NCI-H2196 treated with DMSO at 0.1 percent for 48 hours (cell line): ENCODE measurements around the gene TOM1L2.

Experiments
- DNase-seq: peaks from one replicate; lab custom pipeline; 2025; ENCODE audit not compliant: unreplicated experiment; lab: John Stamatoyannopoulos, UW

Gene TOM1L2

GRCh38 chr17:17877529-17878358, 94.5 kb downstream of the TOM1L2 start:
- peak; percentile 40 for DNase-seq

- no peak for DNase-seq
Observed at GRCh38 chr17:17876959-17877528, 95.2 kb downstream of the TOM1L2 start.

DNA sequence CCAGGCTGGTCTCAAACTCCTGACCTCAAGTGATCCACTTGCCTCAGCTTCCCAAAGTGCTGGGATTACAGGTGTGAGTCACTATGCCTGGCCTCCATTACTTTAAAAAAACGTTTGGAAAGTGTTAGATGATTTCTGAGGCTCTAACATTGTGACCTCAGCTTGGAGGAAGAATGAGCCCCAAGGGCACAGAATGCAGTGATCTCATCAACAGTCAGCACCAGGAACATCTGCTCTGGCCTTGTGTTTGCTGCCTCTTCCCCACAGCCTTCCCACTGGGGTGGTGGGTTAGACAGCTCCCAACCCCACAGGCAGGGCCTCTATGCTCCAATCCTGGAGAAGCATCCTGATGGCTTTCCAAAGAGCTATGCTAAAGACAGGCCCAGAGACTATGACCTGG, 97.7 kb downstream of the TOM1L2 start:
- no peak for DNase-seq

DNA sequence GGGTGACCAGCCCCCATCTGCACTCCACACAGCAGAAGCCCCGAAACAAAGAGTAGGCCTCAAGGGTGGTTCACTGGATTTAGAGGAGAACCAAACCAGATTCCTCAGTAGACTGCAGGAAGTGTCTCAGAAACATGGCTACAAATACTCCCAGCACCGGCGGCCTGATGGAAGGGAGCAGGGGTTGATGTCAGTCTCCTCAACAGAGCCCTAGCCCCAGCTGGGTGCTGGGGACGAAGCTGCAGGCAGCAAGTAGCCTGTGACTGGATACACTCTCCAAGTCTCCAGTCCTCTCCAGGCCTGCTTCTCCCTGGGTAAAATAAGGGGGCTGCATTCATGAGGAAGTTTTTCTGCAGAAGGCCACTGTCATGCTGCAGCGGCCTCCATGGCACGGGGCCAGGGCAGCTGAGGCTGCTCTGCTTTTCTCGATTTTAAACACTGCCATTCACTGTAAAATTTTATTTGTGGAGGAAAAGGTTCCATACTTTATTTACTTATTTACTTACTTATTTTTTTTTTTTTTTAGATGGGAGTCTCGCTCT, 98.7 kb downstream of the TOM1L2 start:
- DNase-seq, result no peak

DNA sequence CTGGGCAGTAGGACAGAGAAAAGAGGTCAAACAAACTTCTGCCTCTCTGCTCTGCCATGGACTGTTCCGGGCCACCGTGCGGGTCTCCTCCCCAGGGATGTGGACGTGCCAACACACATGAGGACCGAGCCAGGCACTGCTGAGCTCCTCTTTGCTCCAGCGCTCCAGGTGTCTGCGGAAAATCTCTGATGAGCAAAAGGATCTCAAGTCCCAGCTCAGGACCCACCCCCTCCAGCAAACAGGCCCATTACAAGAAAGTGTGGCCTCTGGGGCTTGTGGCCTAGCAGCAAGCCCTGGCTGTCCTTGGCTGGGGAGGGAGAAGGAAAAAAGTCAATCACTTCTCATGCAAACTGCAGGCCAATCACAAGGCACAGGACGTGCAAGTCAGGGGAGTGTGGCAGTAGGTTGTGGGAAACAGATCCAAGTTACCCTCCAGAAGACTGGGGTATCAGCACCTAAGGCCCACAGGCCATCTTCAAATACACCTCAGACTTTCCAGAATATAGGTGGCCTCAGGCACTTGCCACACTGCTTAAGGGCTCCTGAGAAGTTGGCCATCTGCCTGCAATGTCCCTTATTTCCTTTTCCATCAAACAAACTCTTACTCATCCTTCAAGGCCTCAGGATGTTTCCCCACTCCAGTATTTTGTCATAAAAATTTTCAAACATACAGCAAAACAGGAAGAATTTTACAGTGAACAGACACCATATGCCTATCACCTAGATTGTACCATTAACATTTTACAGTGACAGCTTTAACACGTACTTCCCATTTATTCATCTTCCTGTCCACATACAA, 99.5 kb downstream of the TOM1L2 start:
- DNase-seq, result no peak

DNA sequence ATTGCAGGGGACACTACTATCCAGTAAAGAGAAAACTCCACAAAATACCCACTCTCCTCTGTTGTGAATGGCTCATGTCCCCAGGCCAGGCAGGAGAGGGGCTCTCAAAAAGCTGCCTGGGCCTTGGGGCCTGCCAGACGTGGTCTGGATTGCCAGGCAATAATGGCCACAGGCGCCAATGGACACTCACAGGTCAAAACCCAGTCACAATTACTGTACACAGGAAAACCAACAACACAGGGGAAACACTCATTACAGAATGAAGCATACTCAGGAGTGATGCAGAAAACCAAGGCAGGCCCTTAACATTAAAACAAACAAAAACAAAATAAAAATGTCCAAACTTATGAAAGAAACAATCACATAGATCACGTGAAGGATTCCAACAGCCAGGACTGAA, 100.3 kb downstream of the TOM1L2 start:
- DNase-seq, result no peak

- DNase-seq, result no peak
Observed at GRCh38 chr17:17870247-17870646, 102.0 kb downstream of the TOM1L2 start.

DNA sequence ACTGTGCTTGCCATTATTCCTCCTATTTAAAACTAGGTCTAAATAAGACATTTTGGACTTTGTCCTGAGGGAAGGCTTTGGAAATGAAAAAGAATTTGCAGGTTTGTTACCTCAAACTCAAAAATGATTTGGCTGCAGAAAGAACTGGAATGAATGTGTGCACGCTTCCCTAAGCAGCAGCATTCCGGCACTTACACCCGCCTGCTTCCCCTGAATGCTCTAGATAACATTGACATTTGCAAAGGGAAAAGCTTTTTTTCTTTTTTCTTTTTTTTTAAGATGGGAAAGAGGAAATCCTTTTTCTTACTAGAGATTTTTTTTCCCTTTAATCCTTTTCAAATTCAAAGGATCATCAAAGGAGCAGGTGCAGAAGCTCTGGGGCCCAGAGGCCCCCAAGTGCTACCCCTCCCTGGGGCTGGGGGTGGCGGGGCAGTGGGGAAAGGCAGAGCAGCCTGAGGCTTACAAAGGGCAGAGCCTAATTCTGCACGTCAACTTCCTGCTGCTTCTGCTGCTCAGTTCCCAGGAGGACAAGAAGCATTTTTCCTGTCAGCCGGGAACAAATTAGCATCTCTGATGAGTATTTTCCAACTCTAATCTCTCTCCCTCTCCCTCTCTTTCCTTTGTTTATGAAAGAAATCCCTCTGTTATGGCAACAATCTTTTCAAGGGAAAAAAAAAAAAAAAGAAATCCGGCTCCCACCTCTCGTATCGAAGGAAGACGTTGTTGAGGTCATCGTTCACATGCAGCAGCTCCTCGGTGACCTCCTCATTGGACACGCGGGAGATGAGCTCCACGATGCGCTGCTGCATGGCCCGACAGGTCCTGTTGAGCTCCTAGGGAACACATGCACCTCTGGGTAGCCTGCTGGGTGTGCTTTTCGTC, 103.3 kb downstream of the TOM1L2 start:
- no peak for DNase-seq

DNA sequence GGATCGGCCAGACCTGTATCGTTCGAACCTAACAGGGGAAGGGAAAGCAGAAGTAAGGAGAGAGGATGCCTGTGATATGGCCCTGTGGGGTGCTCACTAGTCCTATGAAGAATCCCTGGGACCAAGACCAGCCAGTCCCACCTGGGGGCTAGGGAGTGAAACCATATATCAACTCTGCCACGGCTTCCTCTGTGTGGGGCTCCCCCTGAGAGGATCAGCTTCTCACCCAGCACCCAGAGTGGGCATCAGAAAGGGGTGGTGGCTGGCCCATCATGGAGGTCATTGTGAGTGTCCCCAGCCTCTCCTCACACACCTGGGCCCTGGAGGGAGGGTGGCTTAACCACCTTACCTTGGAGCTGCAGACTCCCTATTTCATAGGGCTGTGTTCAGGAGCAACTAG, 105.3 kb downstream of the TOM1L2 start:
- DNase-seq, result no peak

- no peak for DNase-seq
Observed at GRCh38 chr17:17866425-17866824, 105.8 kb downstream of the TOM1L2 start.

GRCh38 chr17:17865035-17865434, 107.2 kb downstream of the TOM1L2 start:
- no peak for DNase-seq

- no peak for DNase-seq
Observed at GRCh38 chr17:17860766-17861107, 111.5 kb downstream of the TOM1L2 start.

DNA sequence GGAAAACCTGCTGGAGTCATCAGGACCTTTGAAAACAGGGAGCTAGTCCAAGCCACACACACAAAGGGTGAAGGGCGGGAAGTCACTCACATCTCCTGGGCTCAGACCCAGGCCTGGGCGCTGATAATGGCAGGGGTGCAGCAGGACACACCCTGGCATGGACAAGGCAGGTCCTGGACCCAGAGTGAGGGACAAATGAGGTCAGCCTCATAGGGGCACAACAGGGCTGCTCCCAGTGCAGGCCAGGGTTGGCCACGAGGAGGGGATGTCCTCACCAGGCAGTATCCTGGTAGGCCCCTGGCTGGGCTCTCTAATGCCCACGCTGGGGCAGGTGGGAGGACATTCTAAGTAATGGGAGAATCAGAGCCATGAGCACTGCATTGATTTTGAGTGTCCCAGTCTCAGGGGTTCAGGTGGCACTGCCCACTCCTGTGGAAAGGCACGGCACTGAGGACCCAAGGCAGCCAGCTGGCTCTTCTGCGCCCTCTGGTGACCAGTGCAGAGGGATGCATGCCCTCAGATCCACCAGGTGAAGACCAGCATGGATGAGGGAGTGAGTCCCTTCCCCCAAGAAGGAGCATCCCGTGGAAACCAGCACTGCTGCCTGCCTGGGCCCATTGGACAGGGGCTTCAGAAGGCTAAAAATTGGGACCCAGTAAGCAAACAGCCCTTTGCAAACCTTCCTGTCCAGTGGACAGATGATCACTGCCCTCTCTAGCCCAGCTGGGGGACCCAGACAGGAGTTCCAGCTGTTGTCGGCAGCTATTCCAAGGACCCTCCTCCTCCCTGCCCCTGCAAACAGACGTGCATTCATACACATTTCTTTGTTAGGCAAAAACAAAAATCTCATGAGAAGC, 112.1 kb downstream of the TOM1L2 start:
- DNase-seq, result peak; percentile 5

DNA sequence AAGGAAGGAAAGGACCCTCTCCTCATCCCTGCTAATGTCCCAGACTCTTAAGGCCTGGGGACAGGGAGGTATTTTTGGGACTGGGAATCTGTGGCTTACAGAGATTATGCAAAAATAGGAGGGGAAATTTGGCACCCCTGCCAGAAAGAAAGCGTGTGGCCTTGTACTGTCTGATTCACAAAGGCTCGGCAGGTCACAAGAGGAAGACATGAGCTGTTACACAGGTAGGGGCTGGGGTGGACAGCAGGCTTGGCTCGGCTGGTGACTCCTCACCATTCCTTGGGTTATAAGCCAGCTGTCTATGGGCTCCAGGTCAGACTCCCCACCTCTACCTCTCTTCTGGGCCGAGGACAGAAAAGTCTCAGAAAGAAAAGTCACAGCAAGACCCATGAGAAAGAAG, 114.7 kb downstream of the TOM1L2 start:
- no peak for DNase-seq

GRCh38 chr17:17856386-17856785, 115.8 kb downstream of the TOM1L2 start:
- no peak for DNase-seq

DNA sequence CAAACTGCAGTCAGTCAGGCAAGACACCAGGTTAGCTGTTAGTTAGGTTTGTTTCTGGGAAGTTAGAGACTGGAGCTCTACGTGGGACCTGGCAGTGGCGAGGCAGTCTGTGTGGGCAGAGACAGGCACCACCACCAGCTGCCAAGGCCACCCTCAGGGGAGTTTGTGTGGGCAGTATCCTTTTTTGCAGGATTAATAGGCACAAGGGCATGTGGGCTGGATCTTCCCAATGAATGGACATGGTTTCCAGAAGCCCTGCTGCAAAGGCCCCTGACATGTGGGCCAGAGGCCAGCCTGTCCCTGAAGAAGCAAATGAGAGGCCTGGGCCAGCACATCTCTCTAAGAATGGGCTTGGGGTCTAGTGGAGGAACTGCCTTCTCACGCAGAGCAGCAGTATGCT, 116.2 kb downstream of the TOM1L2 start:
- no peak for DNase-seq

DNA sequence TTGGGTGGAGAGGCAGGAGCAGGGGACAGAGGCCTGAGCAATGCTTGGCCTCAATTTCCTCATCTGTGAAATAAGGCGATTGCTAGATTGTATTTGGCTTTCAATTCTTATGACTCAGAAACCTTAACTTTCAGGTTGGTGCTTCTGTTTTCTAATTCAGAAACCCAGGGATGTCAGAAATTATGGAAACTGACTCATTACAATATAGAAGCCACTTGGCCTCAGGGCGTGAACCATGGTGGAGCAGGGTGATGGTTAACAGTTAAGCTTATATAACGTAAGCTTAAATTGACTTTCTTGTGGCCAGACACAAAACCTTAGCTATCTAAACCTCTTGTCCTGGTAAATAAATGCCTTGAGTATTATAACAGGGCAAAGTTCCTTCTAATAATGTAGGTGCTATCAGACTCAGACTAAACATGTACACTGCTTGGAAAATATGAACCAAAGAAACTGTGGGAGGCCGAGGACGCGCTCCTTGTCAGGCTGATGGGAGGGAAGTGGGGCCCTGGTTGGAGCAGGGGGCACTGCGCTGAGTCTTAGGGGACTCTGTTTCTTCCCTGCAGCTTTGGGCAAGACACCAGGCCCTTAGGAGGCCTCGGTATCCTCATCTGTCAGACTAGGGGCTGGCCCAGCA, 118.3 kb downstream of the TOM1L2 start:
- no peak for DNase-seq

GRCh38 chr17:17852930-17853329, 119.3 kb downstream of the TOM1L2 start:
- DNase-seq, result no peak
